AG08395 (cell line): Measurements from ENCODE around the gene SH3BGR.
"Not testable (repeated sequence)": the region's sequence is repeated elsewhere in the genome, so short reads cannot be mapped to it uniquely, and the experiment has no call there.

Experiments
- DNase-seq: peaks from one replicate; pipeline ENCODE4 v3.0.0; 2012; ENCODE audit warnings: mixed read lengths, low spot score

The SH3BGR gene

GRCh38 chr21:39451332-39452206 lies at the start of gene SH3BGR:
TSS of gene SH3BGR (plus strand) at chr21:39451970. CDS start at chr21:39452097, 127 bp downstream.
- no peak for DNase-seq

- DNase-seq: no peak
Observed at GRCh38 chr21:39406065-39406464, 45.7 kb upstream of the SH3BGR start.

GRCh38 chr21:39419204-39419603 lies 32.6 kb upstream of the SH3BGR start:
- not testable (repeated sequence) for DNase-seq

- no peak for DNase-seq
Observed at GRCh38 chr21:39422527-39423241, 29.1 kb upstream of the SH3BGR start.

GRCh38 chr21:39429445-39429844 lies 22.3 kb upstream of the SH3BGR start:
- DNase-seq: no peak

- no peak for DNase-seq
Observed at GRCh38 chr21:39430016-39430415, 21.8 kb upstream of the SH3BGR start.

- DNase-seq: no peak
Observed at GRCh38 chr21:39430457-39430856, 21.3 kb upstream of the SH3BGR start.

GRCh38 chr21:39430954-39431353 lies 20.8 kb upstream of the SH3BGR start:
- no peak for DNase-seq

- no peak for DNase-seq
Observed at GRCh38 chr21:39434950-39435349, 16.8 kb upstream of the SH3BGR start.

- no peak for DNase-seq
Observed at GRCh38 chr21:39439232-39439631, 12.5 kb upstream of the SH3BGR start.

- peak; percentile 66 for DNase-seq
Observed at GRCh38 chr21:39441502-39442475, 10.0 kb upstream of the SH3BGR start.

GRCh38 chr21:39444421-39445180 lies 7.2 kb upstream of the SH3BGR start:
- peak; percentile 57 for DNase-seq

GRCh38 chr21:39445321-39446269 lies 6.2 kb upstream of the SH3BGR start, which contains the start of gene LCA5L:
TSS of gene LCA5L (minus strand) at chr21:39445778. CDS start at chr21:39428493, 17,285 bp downstream.
- DNase-seq: peak; percentile 99

- DNase-seq: no peak
Observed at GRCh38 chr21:39447264-39447663, 4.5 kb upstream of the SH3BGR start.

- DNase-seq: peak; percentile 56
Observed at GRCh38 chr21:39452207-39452969, 618 bp downstream of the SH3BGR start.

GRCh38 chr21:39452970-39453342 lies 1.2 kb downstream of the SH3BGR start:
- no peak for DNase-seq

- DNase-seq: no peak
Observed at GRCh38 chr21:39453571-39454179, 1.9 kb downstream of the SH3BGR start.

GRCh38 chr21:39454949-39455668 lies 3.3 kb downstream of the SH3BGR start:
- no peak for DNase-seq
